NCI-H2196 (cell line): Measurements from ENCODE around the gene PNPLA3.

Experiments
- DNase-seq: peaks from one replicate; lab custom pipeline; 2025; ENCODE audit not compliant: unreplicated experiment; lab: John Stamatoyannopoulos, UW

Gene PNPLA3

GRCh38 chr22:43923191-43923590 is 414 bp upstream of the PNPLA3 start:
- DNase-seq: peak; percentile 44

- DNase-seq: no peak
Measured at GRCh38 chr22:43924877-43925276, 1.3 kb downstream of the PNPLA3 start.

GRCh38 chr22:43925433-43926348 is 2.1 kb downstream of the PNPLA3 start:
- peak; percentile 23 for DNase-seq

GRCh38 chr22:43926349-43926710 is 2.7 kb downstream of the PNPLA3 start:
- no peak for DNase-seq

GRCh38 chr22:43928468-43928867 is 4.9 kb downstream of the PNPLA3 start:
- DNase-seq: no peak

- no peak for DNase-seq
Measured at GRCh38 chr22:43928908-43929307, 5.3 kb downstream of the PNPLA3 start.

GRCh38 chr22:43931771-43932170 is 8.2 kb downstream of the PNPLA3 start:
- DNase-seq: no peak

- no peak for DNase-seq
Measured at GRCh38 chr22:43941449-43941848, 17.8 kb downstream of the PNPLA3 start.

GRCh38 chr22:43944670-43945430 is 21.2 kb downstream of the PNPLA3 start:
- no peak for DNase-seq

GRCh38 chr22:43945632-43946383 is 22.2 kb downstream of the PNPLA3 start:
- peak; percentile 78 for DNase-seq

GRCh38 chr22:43946384-43946667 is 22.7 kb downstream of the PNPLA3 start:
- DNase-seq: no peak

GRCh38 chr22:43948836-43949406 is 25.3 kb downstream of the PNPLA3 start:
- no peak for DNase-seq

GRCh38 chr22:43951391-43951790 is 27.8 kb downstream of the PNPLA3 start:
- no peak for DNase-seq

GRCh38 chr22:43951966-43952365 is 28.4 kb downstream of the PNPLA3 start:
- DNase-seq: no peak

GRCh38 chr22:43953988-43954785 is 30.6 kb downstream of the PNPLA3 start:
- DNase-seq: no peak

GRCh38 chr22:43955040-43955882 is 31.7 kb downstream of the PNPLA3 start, which contains the start of gene SAMM50:
Gene SAMM50 (plus strand): TSS chr22:43955442. CDS start chr22:43955578, 136 bp downstream.
- peak; percentile 91 for DNase-seq

GRCh38 chr22:43955883-43956782 is 32.5 kb downstream of the PNPLA3 start:
- no peak for DNase-seq

GRCh38 chr22:43956805-43957463 is 33.3 kb downstream of the PNPLA3 start:
- DNase-seq: peak; percentile 47
